ENCODE data around the gene IGSF10.

Gene IGSF10

DNA sequence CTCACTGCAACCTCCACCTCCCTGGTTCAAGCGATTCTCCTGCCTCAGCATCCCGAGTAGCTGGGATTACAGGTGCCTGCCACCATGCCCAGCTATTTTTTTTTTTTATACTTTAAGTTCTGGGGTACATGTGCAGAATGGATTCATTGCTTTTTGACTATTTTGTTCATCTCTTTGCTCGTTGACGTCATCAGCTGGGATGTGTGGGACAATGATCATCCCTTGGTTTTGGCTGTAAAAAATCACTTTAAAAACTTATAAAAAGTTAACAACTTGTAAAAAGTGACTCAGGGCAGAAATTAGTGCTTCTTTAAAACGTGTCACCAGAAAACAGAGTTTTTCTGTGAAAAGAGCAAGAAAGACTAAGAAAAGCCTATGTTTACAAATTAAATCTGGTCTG is 37.8 kb downstream of the IGSF10 start:
- Mint-ChIP-seq H3K9me3 (no peaks in the 10 kb centered on the region), H3K4me1 (no peaks in the 10 kb centered on the region), H3K36me3 (ENCODE audit: low read depth) (no peaks in the 10 kb centered on the region), H3K4me3 (no peak overlapping the region), H3K27ac (no peak overlapping the region), H3K27me3 (no peaks in the 10 kb centered on the region)
- no peak for DNase-seq
- no peak for ATAC-seq

DNA sequence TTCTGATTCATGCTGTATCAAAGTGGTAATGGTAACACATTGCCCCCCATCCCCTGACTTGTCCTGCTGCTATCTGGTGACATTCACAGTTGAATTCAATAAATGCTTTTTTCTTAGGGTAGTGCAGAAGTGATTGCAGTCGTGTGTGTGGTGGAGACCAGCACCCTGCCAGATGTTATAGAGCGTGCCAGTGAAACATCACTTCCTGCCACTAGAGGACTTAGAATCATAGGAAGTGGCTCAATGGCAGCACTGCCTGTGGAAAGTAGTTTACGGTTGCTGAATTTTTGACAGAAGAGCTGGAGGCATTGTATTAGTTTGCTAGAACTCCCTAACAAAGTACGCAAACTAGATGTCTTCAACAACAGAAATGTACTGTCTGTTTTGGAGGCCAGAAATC is 38.9 kb downstream of the IGSF10 start:
- no peaks in the 10 kb centered on the region for H3K4me1 Mint-ChIP-seq
- DNase-seq, result no peak
- H3K27me3 Mint-ChIP-seq, result no peaks in the 10 kb centered on the region
- no peaks in the 10 kb centered on the region for H3K9me3 Mint-ChIP-seq
- no peak overlapping the region for H3K27ac Mint-ChIP-seq
- H3K36me3 Mint-ChIP-seq (ENCODE audit: low read depth), result no peaks in the 10 kb centered on the region
- no peak for ATAC-seq
- H3K4me3 Mint-ChIP-seq, result no peak overlapping the region

GRCh38 chr3:151419806-151420205 is 41.1 kb downstream of the IGSF10 start:
- Mint-ChIP-seq H3K27me3 (no peaks in the 10 kb centered on the region), H3K4me3 (no peak overlapping the region), H3K9me3 (no peaks in the 10 kb centered on the region), H3K27ac (no peak overlapping the region), H3K4me1 (no peaks in the 10 kb centered on the region), H3K36me3 (ENCODE audit: low read depth) (no peaks in the 10 kb centered on the region)
- no peak for ATAC-seq
- DNase-seq, result no peak

- Mint-ChIP-seq H3K27me3 (no peaks in the 10 kb centered on the region), H3K36me3 (ENCODE audit: low read depth) (no peaks in the 10 kb centered on the region), H3K4me1 (no peaks in the 10 kb centered on the region), H3K27ac (no peak overlapping the region), H3K4me3 (no peak overlapping the region), H3K9me3 (no peaks in the 10 kb centered on the region)
- DNase-seq, result no peak
- ATAC-seq, result no peak
These were observed 45.6 kb downstream of the IGSF10 start for GRCh38 chr3:151415289-151415688.

DNA sequence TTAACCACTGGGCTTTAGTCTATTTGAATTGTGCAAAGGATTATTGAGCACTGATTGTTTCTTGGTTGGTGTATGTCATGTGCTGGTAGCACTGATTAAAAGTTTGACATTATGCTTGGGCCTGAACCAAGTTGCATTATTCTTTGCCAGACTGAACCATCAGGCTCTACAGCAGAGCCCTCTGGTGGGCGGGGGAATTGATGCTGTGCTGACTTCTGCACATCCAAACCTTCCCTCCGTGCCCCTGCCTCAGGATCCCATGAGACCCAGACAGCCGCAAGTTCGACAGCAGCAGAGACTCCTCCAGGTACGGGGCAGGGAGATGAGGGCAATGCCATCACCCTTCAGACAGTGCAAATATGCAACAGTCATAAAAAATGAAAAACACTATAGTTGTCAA is 47.9 kb downstream of the IGSF10 start:
- Mint-ChIP-seq H3K27ac (no peak overlapping the region), H3K9me3 (no peaks in the 10 kb centered on the region), H3K4me3 (no peak overlapping the region), H3K27me3 (no peaks in the 10 kb centered on the region), H3K4me1 (no peaks in the 10 kb centered on the region), H3K36me3 (ENCODE audit: low read depth) (no peaks in the 10 kb centered on the region)
- ATAC-seq, result no peak
- DNase-seq, result no peak

All from activated naive CD8-positive, alpha-beta T cell treated with anti-CD3 and anti-CD28 coated beads, Interleukin-2, amount 50 U/mL, for 24 hours (primary cell).